SK-N-SH (cell line): ENCODE data around the gene EXD2.
"Not testable (repeated sequence)": the region's sequence is repeated elsewhere in the genome, so short reads cannot be mapped to it uniquely, and the experiment has no call there.

Source experiments
- CTCF ChIP-seq: fragments of 200-600 bp; sonication (generic); IDR thresholded peaks from 2 replicates; pipeline ENCODE4 v1.6.1; 2017; ENCODE audit warnings: antibody characterized with exemption, mild to moderate bottlenecking, moderate library complexity
- EP300 ChIP-seq, 2 experiments: IDR thresholded peaks; 2 replicates each; pipeline versions ENCODE4 v1.4.0 to v1.6.1; 2012; ENCODE audit warnings: borderline replicate concordance in 1 of 2, low read depth in 1 of 2, low read length in 1 of 2
- EZH2phosphoT487 ChIP-seq: fragments of 200-600 bp; sonication (generic); IDR thresholded peaks from 2 replicates; pipeline ENCODE4 v1.6.1; 2017; ENCODE audit warnings: low read depth, mixed run types, mild to moderate bottlenecking, antibody characterized with exemption, moderate library complexity, borderline replicate concordance
- FOSL2 ChIP-seq: IDR thresholded peaks from 2 replicates; pipeline ENCODE4 v1.4.0; 2012; ENCODE audit warnings: low read depth, mild to moderate bottlenecking, moderate library complexity, borderline replicate concordance
- FOXM1 ChIP-seq: IDR thresholded peaks from 2 replicates; pipeline ENCODE4 v1.4.0; 2012; ENCODE audit warnings: low read depth, mild to moderate bottlenecking
- POLR2AphosphoS5 ChIP-seq: IDR thresholded peaks from 2 replicates; pipeline ENCODE4 v1.6.1; 2012; ENCODE audit warnings: low read depth, low read length
- RFX5 ChIP-seq: IDR thresholded peaks from 2 replicates; pipeline ENCODE4 v1.6.1; 2012; ENCODE audit warnings: mild to moderate bottlenecking, improper control_type of control experiment, low read length
- TEAD4 ChIP-seq: IDR thresholded peaks from 2 replicates; pipeline ENCODE4 v1.4.0; 2012; ENCODE audit warnings: mild to moderate bottlenecking, borderline replicate concordance; ENCODE audit not compliant: insufficient read depth
- USF2 ChIP-seq: fragments of 150-350 bp; IDR thresholded peaks from 2 replicates; pipeline ENCODE4 v1.6.1; 2017; ENCODE audit warnings: antibody characterized with exemption, low read length, low read depth, borderline replicate concordance

- not testable (repeated sequence) for TF ChIP-seq TEAD4; CTCF; POLR2AphosphoS5; EP300 (IDR thresholded peaks at IDR 0.05; ENCODE audit: borderline replicate concordance in 1 of 2, low read depth in 1 of 2, low read length in 1 of 2); FOSL2; EZH2phosphoT487; USF2; FOXM1; RFX5
Measured at GRCh38 chr14:69217663-69218062, 26.4 kb downstream of the EXD2 start.
